GM21717 (cell line): ENCODE data around the gene SYS1.
"Not testable (repeated sequence)": the region's sequence is repeated elsewhere in the genome, so short reads cannot be mapped to it uniquely, and the experiment has no call there.

Source experiments
- ATAC-seq: cut with Tn5 transposase; IDR thresholded peaks from one replicate; pipeline ENCODE4 v1.9.1; 2021; ENCODE audit warnings: mild to moderate bottlenecking, moderate library complexity; ENCODE audit not compliant: unreplicated experiment

The SYS1 gene

DNA sequence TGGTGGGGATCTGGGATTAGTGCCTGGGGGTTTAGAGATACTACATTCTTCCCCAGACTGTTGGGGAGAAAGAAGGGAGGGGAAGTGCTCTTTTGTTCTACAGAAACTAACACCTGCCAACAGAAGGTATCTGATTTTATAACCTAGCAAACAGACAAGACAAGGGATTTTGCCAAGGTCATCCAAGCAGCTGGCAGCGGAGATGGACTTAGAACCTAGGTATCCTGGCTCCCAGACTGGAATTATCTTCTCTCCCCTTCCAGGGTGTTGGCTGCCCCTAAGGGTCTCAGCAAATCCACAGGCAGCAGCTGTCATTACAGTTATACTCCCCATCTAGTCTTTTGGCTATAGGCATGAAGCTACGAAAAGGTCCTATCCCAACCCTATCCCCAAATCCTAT is 23.2 kb upstream of the SYS1 start:
- ATAC-seq: no peak

DNA sequence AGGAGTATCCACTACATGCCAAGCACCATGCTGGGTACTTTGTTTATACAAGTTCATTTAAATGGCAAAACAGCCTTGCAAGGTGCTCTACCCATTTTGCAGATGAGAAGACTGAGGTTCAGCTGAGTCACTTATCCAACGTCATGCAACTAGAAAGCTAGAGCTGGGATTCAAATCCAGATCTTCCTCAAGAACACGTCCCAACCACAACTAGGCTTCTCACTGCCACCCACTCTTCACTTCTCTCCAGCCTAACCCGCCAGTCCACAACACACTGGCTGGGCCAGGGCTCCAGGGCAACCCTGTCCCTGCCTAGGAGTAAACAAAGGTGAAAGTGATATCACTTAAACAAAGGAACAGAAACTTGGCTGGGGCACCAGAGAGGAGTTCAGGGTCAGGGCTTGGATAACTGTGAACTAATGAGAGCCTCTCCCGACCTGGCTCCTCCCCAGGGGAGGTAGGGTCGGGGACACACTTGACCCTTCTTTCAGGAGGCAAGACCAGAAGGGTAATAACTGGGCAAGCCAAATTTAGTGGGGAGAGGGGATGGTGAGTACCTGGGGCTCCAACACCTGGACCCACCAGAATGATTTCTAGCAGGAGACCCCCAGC is 22.6 kb upstream of the SYS1 start:
- ATAC-seq: no peak

DNA sequence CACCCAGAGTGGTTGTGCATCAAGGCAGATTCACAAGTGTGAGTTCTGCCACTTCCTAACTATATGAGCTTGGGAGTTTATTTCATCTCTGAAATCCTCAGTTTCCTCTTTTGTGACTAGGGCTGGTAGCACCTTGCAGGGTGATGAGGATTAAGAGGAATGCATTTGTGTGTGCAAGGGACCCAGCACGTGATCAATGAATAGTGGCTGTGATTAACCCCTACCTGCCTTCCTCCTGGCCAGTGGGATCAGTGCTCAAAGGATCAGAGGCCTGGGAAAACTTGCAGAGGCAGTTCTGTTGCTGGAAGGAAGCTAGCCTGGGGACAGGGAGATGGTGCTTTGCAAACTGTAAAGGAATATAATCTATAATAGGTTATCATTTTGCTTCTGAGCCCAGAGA is 22.0 kb upstream of the SYS1 start:
- no peak for ATAC-seq

DNA sequence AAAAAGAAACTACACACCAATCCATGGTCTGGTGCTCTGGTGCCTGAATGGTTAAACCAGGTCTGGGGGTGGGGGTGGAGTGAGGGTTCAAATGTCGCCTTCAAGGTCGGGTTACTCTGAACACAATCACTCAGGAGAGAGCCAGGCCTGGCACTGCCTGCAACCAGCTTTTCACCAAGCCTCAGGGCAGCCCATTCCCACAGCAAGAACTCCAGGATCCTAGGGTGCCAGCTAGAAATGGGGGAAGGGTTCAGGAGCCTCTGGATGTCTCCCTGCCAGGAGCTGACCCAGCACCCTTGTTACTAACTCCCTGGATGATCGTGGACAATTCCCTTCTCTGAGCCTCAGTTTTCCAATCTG is 21.4 kb upstream of the SYS1 start:
- ATAC-seq: no peak

DNA sequence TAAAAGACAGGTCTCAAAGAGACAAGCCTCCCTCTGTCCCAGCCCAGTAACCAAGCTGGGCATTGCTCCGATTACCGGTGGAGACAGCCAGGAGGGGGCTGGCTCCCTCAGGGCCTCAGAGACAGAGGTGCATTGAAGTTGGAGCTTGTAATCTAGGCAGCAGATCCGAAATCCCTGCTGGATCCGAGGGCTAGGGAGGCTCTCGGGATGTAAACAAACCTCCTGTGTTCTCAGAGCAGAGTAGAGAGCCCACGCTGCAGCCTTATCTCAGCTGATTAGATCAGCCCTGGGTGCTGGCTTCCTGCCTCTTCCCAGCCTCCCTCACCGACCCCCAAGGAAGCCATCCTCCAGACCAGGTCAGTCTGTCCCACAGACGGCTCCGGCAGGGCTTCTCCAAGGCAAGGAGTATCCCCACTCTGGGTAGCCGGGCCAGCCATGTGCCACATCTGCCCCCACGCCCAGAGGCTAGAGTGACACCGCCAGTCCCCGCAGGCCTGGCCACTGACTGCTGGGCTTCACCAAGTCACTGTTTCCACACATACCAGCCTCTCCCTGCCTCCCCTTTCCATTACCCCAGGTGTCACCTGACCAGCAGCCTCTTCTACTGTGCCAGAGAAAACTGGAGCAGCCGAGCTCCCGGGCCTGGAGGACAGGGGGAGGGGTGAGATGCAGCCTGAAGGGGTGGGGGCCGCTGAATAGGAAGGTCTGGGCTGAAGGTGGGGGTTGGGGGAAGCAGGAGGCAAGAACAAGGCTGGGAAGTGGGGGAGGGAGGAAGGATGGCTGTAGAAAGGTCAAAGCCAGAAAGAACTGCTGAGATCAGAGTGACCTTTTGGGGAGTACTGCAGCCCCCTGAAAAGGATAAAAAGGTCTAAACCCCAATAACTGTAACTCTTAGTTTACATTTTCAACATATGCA is 20.8 kb upstream of the SYS1 start:
- no peak for ATAC-seq

DNA sequence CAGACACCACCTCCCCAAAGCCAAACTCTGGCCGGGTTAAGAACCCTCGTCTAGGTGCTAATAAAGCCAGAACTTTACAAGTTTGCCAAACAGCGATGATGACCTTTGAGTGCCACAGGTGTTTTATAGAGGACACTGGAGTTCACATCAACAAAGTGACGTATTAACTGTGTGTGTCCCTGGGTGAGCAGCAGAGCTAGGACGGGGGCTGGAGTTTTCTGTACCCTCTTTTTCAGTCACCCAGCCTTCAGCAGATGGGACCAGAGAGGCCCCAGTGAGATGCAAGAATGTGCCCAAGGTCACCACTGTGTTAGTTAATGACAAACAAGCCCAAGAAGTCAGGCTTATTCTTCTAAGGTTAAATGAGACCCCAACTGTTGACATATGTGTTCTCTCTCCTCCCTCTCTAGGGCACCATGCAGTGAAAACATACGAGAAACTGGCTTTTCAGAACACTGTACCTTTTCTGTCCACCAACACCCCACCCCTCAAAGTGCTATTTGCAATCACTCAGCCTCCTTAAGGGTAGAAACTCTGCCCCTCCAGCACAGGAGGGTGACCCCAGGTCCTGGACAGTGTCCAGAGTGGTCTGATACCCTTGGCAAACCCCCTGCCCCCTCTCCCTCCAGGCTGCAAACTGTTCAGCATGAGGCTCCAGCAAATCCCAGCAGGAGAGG is 20.0 kb upstream of the SYS1 start:
- ATAC-seq: no peak

DNA sequence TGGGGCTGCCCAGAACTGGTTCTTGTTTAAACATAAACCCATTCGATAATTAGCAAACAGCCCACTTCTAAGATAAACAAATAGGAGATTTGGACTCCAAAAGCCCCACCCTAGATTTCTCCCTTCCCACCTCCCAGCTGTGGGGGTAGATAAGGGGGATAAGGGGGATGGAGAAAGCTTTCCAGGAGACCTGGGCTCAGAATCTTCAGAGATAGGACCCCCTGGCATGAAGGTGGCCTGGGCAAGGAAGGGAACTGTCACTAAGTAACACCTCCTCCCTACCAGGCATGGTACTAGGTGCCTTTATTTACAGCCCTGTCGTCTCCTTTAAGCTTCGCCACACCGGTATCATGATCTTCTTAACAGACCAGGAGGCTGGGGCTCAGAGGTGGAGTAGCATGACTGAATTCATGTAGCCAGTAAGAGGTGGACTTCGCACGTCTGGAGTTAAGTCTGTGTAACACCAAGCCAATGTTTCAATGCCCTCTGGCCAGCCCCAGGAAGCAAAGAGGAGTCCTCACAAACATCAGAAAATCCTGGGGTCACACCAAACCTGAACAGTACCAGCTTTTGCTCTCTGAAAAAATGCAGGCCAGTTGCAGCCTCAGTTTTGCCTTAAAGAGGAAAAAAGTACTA is 19.3 kb upstream of the SYS1 start:
- no peak for ATAC-seq

DNA sequence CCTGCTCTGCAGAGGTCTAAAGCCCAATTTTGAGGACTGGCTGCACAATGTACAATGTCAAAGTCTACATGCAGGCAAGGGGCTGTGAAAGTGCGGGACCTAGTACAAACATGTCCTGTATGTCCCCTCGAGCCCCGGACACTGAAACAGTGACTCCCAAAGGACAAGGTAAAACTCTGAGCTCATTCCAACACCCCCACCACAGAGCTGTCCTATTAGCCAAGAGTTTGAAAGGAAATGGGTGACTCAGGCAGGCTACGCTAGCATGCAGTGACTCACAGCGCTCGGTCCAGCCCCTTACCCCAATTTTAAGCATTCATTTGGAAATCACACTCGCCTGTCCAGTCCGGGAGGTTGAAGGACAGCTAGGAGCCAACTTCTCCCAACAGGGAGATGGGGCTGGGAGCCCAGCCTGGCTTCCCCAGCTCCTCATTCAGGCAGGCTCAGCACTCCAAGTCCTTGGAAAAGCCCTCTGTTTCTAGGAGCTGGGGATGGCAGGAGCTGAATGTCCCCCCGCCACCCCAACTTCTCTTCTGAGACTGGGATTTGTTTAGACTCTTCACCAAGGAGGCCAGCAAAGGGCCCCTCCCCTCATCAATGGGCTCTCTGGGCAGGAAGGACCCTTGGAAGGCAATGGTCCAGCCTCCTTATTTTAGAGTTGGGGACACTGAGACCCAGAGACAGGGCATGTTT is 18.6 kb upstream of the SYS1 start:
- no peak for ATAC-seq

DNA sequence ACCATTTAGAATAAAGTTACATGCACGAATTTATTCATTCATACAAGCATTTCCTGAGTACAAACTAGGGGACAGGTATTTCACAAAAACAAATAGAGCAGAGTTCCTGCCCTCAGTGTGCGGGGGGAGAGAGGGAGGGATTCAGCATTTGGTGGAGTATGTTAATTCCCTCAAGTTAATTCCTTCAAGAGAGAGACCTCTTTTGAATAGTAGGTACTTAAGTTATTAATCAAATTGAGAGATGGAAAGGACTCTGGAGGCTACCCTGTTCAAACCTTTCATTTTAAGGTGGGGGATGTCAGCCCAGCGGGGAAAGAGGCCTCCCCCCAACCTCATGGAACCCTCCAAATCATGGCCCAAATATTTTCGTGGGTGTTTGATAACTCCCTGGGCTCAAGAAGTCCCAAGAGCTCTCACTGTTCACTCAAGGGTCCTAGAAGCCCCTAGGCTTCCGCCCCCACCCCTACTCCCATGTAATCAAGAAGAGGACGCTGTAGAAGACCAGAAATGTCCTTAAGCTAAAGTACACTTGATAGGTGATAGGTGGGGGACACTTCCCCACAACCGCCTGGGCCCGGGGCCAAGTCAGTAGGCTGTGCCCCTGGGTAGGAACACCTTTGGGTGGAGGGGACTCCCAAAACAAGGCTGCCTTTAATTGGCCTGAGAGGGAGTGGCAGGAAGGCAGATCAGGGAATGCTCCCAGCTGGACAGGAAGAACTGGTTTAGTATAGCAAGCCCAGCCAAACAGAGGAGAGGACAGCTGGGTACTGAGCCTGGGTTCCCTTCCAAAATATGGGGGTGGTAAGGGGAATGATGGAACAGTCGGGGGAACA is 17.6 kb upstream of the SYS1 start:
- ATAC-seq: no peak

DNA sequence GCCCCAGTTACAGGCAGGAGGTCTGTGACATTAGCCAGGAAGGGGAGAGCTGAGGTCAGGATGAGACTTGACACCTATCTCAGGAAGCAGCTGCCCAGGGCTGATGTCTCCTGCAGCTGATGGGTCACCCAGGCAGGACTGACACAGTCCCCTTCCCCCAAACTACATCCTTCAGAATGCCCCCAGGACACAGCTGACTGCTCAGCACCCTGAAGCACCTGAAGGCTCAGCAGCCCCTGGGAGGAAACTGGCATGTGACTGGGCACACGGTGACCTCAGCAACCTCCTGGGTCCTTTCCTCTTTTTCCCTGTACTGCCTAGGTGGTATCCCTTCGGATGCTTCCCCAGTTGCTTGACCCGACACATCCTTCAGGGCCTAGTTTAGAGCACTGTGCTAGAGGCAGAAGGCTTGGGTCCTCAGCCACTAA is 16.7 kb upstream of the SYS1 start:
- ATAC-seq: no peak

DNA sequence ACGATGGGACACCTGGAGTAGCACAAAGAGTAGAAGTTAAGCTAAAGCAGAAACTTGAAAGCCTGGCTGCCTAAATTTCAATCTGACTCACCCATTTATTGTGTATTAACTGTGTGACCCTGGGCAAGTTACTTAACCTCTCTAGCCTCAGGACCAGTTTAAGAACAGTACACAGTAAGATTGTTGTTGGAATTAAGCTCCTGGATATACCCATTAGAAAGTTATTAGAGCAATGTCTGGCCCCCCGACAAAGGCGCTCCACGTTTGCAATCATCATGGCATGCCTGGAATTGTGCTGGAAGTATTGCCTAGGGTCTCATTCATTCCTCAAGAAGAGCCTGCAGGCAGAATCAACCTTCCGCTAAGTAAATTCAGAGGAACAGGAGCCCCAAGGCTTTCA is 16.1 kb upstream of the SYS1 start:
- ATAC-seq: no peak

DNA sequence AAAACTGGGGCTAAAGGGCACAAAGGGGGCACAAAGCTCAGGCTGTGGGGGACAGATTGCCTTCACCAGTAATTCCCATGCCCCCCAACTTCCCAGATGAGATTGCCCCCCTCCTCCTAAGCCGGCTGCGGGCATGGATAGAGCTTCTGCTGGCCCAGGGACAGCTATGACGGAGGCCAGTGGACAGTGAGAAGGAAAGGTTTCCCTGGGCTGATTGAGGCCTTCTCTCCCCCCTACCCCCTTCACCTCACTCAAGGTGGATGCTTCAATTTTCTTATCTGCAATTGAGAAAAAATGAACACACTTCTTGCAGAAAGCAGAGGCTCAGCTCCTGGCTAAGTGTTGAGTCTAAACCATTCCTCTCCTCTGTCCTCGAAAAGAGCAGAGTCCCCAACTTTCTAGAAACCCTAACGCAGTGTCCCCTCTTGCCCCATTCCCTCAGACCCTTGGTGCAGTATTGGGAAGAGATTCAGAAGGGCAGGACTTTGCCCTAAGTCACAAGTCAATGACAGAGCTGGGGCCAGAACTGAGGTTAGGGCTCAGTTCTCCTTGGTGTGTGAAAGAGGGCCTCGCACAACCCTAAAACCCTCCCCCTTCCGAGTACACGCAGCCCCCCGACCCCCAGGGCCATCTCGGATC is 15.5 kb upstream of the SYS1 start:
- no peak for ATAC-seq

DNA sequence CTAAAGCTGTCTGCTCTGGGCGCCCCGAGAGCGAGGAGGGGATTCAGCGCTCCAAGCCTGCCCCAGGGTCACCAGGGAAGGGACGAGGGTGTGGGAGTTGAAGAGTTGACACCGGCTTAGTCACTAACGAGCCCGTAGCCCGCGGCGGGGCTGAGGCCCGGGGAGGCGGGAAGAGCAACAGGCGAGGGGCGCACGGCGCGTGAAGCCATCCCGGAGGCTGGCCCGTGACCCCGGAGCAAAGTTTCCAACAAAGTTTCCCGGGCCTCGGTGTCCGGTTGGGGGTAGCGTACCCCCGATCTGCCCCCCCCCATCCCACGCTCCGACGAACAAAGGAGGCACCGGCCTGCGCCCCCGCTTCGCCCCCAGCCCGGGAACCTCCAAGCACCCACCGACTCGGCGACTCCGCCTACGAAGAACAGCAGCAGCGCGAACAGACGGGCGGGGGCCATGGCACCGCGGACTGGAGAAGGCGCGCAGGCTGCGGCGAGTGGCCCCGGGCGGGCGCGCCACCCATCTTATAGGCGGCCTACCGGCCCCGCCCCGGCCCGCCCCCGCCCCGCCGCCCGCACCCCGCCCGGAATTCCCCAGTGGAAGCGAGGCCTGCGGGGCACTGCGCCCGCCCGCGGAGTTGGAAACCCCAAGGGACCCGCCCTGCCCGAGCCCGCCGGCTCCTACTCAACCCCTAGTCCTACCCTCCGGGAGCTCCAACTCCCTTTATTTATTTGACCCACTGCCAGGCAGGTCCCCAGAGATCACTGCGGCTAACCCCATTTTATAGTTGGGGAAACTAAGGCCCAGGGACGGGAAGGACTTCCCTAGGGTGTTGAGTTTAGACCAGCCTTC is 14.8 kb upstream of the SYS1 start, which contains the start of gene SDC4:
SDC4 (minus strand) TSS at position 489 of the 843 bp plus-strand sequence; CDS start at position 449, 40 bp downstream.
- no peak for ATAC-seq

DNA sequence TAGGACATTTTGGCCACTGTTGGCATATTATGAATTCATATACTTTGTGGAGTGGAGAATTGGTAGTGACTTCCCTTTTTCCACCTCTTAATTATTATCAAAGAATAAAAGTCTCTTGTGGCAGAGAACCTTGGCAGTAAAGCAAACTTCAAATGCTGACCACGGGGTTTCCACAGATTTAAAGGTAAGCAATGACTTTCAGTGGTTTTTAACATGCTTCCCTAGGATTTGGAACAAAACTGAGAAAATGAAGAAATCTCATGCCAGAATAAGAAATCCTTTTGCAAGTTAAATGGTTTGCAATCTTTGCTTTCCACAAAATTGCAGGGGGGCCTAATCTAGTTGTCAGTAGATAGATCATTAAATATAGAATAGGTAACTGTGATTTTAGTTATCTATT is 12.7 kb upstream of the SYS1 start:
- ATAC-seq: no peak

DNA sequence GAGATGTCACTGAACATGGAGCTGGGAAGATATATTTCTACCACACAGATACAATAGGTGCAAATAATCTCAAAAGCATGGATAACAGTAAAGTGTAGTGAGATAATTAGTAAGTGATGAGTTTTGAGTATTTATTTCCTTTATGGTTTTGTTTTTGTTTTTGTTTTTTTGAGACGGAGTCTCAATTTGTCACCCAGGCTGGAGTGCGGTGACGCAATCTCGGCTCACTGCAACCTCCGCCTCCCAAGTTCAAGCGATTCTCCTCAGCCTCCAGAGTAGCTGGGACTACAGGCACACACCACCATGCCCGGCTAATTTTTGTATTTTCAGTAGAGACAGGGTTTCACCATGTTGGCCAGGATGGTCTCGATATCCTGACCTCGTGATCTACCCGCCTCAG is 12.2 kb upstream of the SYS1 start:
- not testable (repeated sequence) for ATAC-seq

DNA sequence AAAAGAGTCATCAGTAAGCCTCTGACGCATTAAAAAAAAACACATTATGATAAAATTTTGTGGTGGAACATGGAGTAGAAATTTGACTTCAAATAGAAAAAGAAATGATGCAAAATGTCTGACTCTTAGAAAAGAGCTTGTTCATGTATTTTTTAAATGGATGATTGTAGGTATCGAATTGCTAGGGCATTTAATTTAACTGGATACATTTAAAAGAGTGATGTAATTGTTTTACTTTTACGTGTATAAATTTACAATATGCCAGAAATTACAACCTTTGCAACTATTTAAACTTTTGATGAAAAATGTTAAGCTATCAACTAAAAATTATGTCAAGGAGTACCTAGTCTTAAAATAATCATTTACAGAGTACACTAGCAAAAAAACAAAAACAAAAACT is 10.2 kb upstream of the SYS1 start:
- ATAC-seq: no peak

DNA sequence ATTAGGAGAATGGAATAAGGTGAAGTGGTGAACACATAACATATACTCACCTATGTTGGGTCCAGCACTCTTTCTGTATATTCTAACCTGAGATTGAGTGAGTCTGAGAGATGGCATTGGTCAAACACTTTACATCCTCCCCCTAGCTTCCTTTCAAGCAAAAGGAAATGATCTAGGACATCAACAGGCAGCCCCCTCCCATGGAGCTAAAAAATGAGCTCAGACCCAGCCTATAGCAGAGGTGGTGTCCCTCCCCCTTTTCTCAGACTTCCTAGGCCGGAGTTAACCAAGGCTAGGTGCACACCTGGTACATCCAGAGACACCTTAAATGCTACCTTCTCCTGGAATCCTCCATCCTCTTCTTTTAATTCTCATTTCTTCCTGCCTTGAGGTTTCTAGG is 9.2 kb upstream of the SYS1 start:
- ATAC-seq: no peak

DNA sequence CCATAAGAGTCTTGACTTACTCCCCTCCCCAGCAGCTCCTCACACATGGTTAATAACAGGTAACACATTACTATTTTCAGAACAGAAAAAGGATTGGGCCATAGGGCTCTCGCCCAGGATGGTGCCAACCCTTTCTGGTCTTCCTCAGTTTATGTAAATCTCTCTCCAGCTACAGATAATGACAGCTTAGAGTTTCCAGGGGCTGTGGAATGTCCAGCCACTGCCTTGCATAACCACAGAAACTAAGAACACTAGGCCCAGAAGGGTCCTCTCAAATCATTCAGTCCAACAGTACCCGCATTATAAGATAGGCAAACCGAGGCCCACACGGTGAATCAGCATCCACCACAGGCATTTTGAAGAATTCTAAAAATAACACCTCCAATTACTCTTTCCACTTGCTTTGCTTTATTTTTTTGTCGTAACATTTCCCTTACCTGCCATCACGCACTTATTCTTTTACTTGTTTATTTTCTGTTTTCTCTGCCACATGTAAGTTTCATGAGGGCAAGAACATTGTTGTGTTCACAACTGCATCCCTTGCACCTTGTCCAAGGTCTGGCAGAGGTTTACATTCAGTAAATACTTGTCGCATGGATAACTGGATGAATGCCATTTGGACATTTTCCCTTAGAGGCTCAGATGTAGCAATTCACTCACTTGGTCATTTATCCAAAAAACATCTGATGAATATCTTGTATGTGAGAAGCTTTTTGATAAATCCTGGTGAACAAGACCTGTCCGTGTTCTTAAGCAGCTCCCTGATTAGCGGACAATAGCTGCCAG is 8.3 kb upstream of the SYS1 start:
- ATAC-seq: no peak
